Neural progenitor cell (in vitro differentiated cells): ENCODE results near the gene SRRM1. TPM values are rescaled to one million over a fixed set of nuclear protein-coding genes. Genes with fewer than 3 reads are reported as not detected.
"Not testable (repeated sequence)": the region's sequence is repeated elsewhere in the genome, so short reads cannot be mapped to it uniquely, and the experiment has no call there.

Experiments
- DNase-seq: peaks from one replicate; pipeline ENCODE4 v3.0.0-alpha.2; 2016; ENCODE audit warnings: low spot score
- H2AFZ ChIP-seq: fragments of 200-600 bp; sonication (generic); replicated peaks from 2 replicates; pipeline ENCODE4 v1.6.1; 2016; ENCODE audit warnings: antibody characterized with exemption
- H3F3A ChIP-seq: fragments of 200-600 bp; sonication (generic); 2 replicates; pipeline ENCODE4 v1.6.1; 2016; ENCODE audit warnings: antibody characterized with exemption, low read depth
- H3K27ac ChIP-seq: fragments of 200-600 bp; sonication (generic); 2 replicates; pipeline ENCODE4 v1.5.1; 2016; ENCODE audit warnings: mild to moderate bottlenecking
- H3K27me3 ChIP-seq: fragments of 200-600 bp; sonication (generic); 2 replicates; pipeline ENCODE4 v1.6.1; 2016; ENCODE audit warnings: mild to moderate bottlenecking, moderate library complexity
- H3K36me3 ChIP-seq: fragments of 200-600 bp; sonication (generic); 2 replicates; pipeline ENCODE4 v1.5.1; 2016
- H3K4me1 ChIP-seq: fragments of 200-600 bp; sonication (generic); 2 replicates; pipeline ENCODE4 v1.6.1; 2016; ENCODE audit warnings: mixed run types
- H3K4me2 ChIP-seq: fragments of 200-600 bp; sonication (generic); 2 replicates; pipeline ENCODE4 v1.6.1; 2016
- H3K4me3 ChIP-seq: fragments of 200-600 bp; sonication (generic); 2 replicates; pipeline ENCODE4 v1.5.1; 2016
- H3K79me2 ChIP-seq: fragments of 200-600 bp; sonication (generic); 2 replicates; pipeline ENCODE4 v1.6.1; 2016; ENCODE audit warnings: low read depth
- H3K9ac ChIP-seq: fragments of 200-600 bp; sonication (generic); 2 replicates; pipeline ENCODE4 v1.6.1; 2016
- H3K9me3 ChIP-seq: fragments of 200-600 bp; sonication (generic); 2 replicates; pipeline ENCODE4 v1.5.1; 2016; ENCODE audit warnings: low read depth
- H4K20me1 ChIP-seq: fragments of 200-600 bp; sonication (generic); 2 replicates; pipeline ENCODE4 v1.6.1; 2016; ENCODE audit warnings: low read depth
- H3K27ac Mint-ChIP-seq: 3 replicates; pipeline ENCODE4 v1.8.0; 2021; ENCODE audit warnings: mixed read lengths
- H3K27me3 Mint-ChIP-seq: 2 replicates; pipeline ENCODE4 v1.8.0; 2022; ENCODE audit warnings: low read depth, mild to moderate bottlenecking, inconsistent platforms, moderate library complexity, mixed read lengths; ENCODE audit not compliant: insufficient read depth
- H3K36me3 Mint-ChIP-seq: 3 replicates; pipeline ENCODE4 v1.8.0; 2021; ENCODE audit warnings: mixed read lengths
- H3K4me1 Mint-ChIP-seq: 3 replicates; pipeline ENCODE4 v1.8.0; 2021; ENCODE audit warnings: mixed read lengths
- H3K4me3 Mint-ChIP-seq: 3 replicates; pipeline ENCODE4 v1.8.0; 2021; ENCODE audit warnings: mild to moderate bottlenecking, moderate library complexity, mixed read lengths
- H3K9me3 Mint-ChIP-seq: 3 replicates; pipeline ENCODE4 v1.8.0; 2020; ENCODE audit warnings: mixed read lengths
- CTCF ChIP-seq: fragments of 200-600 bp; sonication (generic); IDR thresholded peaks from 2 replicates; pipeline ENCODE4 v1.5.1; 2017; ENCODE audit warnings: antibody characterized with exemption, mild to moderate bottlenecking
- EZH2 ChIP-seq: fragments of 200-600 bp; sonication (generic); IDR thresholded peaks from 2 replicates; pipeline ENCODE4 v1.6.1; 2017; ENCODE audit warnings: antibody characterized with exemption, mild to moderate bottlenecking, moderate library complexity
- EZH2phosphoT487 ChIP-seq: fragments of 200-600 bp; sonication (generic); IDR thresholded peaks from 2 replicates; pipeline ENCODE4 v1.6.1; 2017; ENCODE audit warnings: antibody characterized with exemption
- total RNA-seq: library from RNA; depleted of rRNA; stranded (reverse); fragments of >200 nt; gene quantifications from 2 replicates; pipeline ENCODE4 v1.2.3, GENCODE V29; 2015; ENCODE audit warnings: low replicate concordance

The SRRM1 gene
- total RNA-seq, 1 donor from 2014 or later, result 164 TPM

- Mint-ChIP-seq H3K36me3 (no peaks in the 10 kb centered on the region), H3K4me1 (peaks cover 5% of the 10 kb centered on the region), H3K27me3 (peaks cover 4% of the 10 kb centered on the region), H3K4me3 (no peak overlapping the region), H3K27ac (no peak overlapping the region), H3K9me3 (peaks cover 5% of the 10 kb centered on the region)
- Histone ChIP-seq H3K36me3 (no peaks in the 10 kb centered on the region), H3F3A (no peaks in the 10 kb centered on the region), H3K79me2 (no peaks in the 10 kb centered on the region), H3K4me3 (no peak overlapping the region), H4K20me1 (no peaks in the 10 kb centered on the region), H3K4me1 (no peaks in the 10 kb centered on the region), H3K9me3 (no peaks in the 10 kb centered on the region), H3K27ac (no peak overlapping the region), H2AFZ (no peak overlapping the region), H3K4me2 (no peak overlapping the region), H3K27me3 (no peaks in the 10 kb centered on the region), H3K9ac (no peak overlapping the region)
- no peak for TF ChIP-seq EZH2
- no peak for TF ChIP-seq CTCF
- TF ChIP-seq EZH2phosphoT487, result no peak
- DNase-seq, result no peak
These were observed 52.3 kb downstream of the SRRM1 start for GRCh38 chr1:24695202-24695974.

- Mint-ChIP-seq H3K9me3 (peaks cover 2% of the 10 kb centered on the region), H3K27me3 (peaks cover 4% of the 10 kb centered on the region), H3K36me3 (no peaks in the 10 kb centered on the region), H3K27ac (no peak overlapping the region), H3K4me1 (peaks cover 7% of the 10 kb centered on the region), H3K4me3 (no peak overlapping the region)
- H3K4me1 ChIP-seq, result no peaks in the 10 kb centered on the region
- no peaks in the 10 kb centered on the region for H3K36me3 ChIP-seq
- no peak for DNase-seq
- H3K9me3 ChIP-seq, result no peaks in the 10 kb centered on the region
- no peak overlapping the region for H3K9ac ChIP-seq
- H2AFZ ChIP-seq, result no peak overlapping the region
- H4K20me1 ChIP-seq, result no peaks in the 10 kb centered on the region
- H3K27me3 ChIP-seq, result no peaks in the 10 kb centered on the region
- TF ChIP-seq EZH2 (no peak), CTCF (no peak), EZH2phosphoT487 (no peak)
- H3K79me2 ChIP-seq, result no peaks in the 10 kb centered on the region
- H3K27ac ChIP-seq, result no peak overlapping the region
- no peak overlapping the region for H3K4me2 ChIP-seq
- H3F3A ChIP-seq, result no peaks in the 10 kb centered on the region
- no peak overlapping the region for H3K4me3 ChIP-seq
These were observed 53.1 kb downstream of the SRRM1 start for GRCh38 chr1:24696041-24696755.

DNA sequence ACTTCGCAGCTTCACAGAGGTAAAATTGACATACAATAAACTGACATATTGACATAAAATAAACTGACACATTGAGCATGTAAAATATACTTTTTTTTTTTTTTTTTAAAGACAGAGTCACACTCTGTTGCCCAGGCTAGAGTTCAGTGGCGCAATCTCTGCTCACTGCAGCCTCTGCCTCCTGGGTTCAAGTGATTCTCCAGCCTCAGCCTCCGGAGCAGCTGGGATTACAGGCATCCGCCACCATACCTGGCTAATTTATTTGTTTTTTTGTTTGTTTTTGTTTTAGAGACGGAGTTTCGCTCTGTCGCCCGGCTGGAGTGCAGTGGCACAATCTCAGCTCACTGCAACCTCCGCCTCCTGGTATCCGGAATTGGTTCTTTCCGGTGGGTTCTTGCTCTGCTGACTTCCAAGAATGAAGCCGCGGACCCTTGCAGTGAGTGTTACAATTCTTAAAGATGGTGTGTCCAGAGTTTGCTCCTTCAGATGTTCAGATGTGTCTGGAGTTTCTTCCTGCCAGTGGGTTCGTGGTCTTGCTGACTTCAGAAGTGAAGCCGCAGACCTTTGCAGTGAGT, 53.7 kb downstream of the SRRM1 start:
- no peaks in the 10 kb centered on the region for H3K79me2 ChIP-seq
- Mint-ChIP-seq H3K27ac (no peak overlapping the region), H3K4me1 (peaks cover 7% of the 10 kb centered on the region), H3K9me3 (peaks cover 2% of the 10 kb centered on the region), H3K36me3 (no peaks in the 10 kb centered on the region), H3K27me3 (peaks cover 4% of the 10 kb centered on the region), H3K4me3 (no peak overlapping the region)
- H2AFZ ChIP-seq, result no peak overlapping the region
- TF ChIP-seq EZH2phosphoT487, result no peak
- no peak for TF ChIP-seq CTCF
- no peak for TF ChIP-seq EZH2
- H3K27me3 ChIP-seq, result no peaks in the 10 kb centered on the region
- H3K4me2 ChIP-seq, result no peak overlapping the region
- H3K36me3 ChIP-seq, result no peaks in the 10 kb centered on the region
- H3K27ac ChIP-seq, result no peak overlapping the region
- H4K20me1 ChIP-seq, result no peaks in the 10 kb centered on the region
- no peak for DNase-seq
- H3K9ac ChIP-seq, result no peak overlapping the region
- H3K4me1 ChIP-seq, result no peaks in the 10 kb centered on the region
- no peak overlapping the region for H3K4me3 ChIP-seq
- no peaks in the 10 kb centered on the region for H3K9me3 ChIP-seq
- H3F3A ChIP-seq, result no peaks in the 10 kb centered on the region

DNA sequence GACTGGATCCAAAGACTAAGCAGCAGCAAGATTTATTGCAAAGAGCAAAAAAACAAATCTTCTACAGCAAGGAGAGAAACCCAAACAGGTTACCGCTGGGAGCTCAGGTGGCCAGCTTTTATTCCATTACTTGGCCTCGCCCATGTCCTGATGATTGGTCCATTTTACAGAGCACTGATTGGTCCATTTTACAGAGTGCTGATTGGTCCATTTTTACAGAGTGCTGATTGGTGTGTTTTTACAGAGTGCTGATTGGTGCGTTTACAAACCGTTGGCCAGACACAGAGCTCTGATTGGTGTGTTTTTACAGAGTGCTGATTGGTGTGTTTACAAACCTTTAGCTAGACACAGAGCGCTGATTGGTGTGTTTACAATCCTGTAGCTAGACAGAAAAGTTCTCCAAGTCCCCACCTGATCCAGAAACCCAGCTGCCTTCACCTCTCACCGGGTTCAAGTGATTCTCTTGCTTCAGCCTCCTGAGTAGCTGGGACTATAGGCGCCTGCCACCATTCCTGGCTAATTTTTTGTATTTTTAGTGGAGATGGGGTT, 54.4 kb downstream of the SRRM1 start:
- H3K4me1 Mint-ChIP-seq, result peaks cover 10% of the 10 kb centered on the region
- H3K36me3 Mint-ChIP-seq, H3K4me3 ChIP-seq, H3K79me2 ChIP-seq, H3K27me3 Mint-ChIP-seq, H3K9ac ChIP-seq, H3K4me3 Mint-ChIP-seq, H3F3A ChIP-seq, H3K9me3 ChIP-seq, H3K36me3 ChIP-seq, H3K27me3 ChIP-seq, DNase-seq, H3K9me3 Mint-ChIP-seq, H3K27ac Mint-ChIP-seq, H4K20me1 ChIP-seq, H3K4me1 ChIP-seq, H3K27ac ChIP-seq, H2AFZ ChIP-seq, H3K4me2 ChIP-seq: not testable (repeated sequence)

DNA sequence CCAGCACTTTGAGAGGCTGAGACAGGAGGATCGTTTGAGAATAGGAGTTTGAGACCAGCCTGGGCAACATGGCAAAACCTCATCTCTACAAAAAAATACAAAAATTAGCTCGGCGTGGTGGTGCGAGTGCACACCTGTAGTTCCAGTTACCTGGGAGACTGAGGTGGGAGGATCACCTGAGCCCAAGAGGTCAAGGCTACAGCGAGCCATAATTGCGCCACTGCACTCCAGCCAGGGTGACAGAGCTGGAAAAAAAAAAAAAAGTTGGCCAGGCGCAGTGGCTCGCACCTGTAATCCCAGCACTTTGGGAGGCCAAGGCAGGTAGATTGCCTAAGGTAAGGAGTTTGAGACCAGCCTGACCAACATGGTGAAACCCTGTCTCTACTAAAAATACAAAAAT, 55.2 kb downstream of the SRRM1 start:
- H3K27ac Mint-ChIP-seq, H3K4me3 ChIP-seq, H2AFZ ChIP-seq, H3K9ac ChIP-seq, H3K27me3 ChIP-seq, H3K4me2 ChIP-seq, H3K9me3 Mint-ChIP-seq, DNase-seq, H3K4me1 ChIP-seq, H3K27ac ChIP-seq, H3F3A ChIP-seq, H3K36me3 ChIP-seq, H3K79me2 ChIP-seq, H3K27me3 Mint-ChIP-seq, H3K9me3 ChIP-seq, H3K36me3 Mint-ChIP-seq, H3K4me3 Mint-ChIP-seq, H4K20me1 ChIP-seq: not testable (repeated sequence)
- H3K4me1 Mint-ChIP-seq, result peaks cover 14% of the 10 kb centered on the region
